Measurements from ENCODE around the gene HTT.

HTT gene

GRCh38 chr4:3286335-3287175 lies 212.1 kb downstream of the HTT start:
- H3K4me3 ChIP-seq (ENCODE audit: low read depth, low read length) = no peak overlapping the region
- TF ChIP-seq CTCF (IDR thresholded peaks at IDR 0.05; ENCODE audit: low read depth, low read length) = no peak

- TF ChIP-seq CTCF (IDR thresholded peaks at IDR 0.05; ENCODE audit: low read depth, low read length) = no peak
Observed at GRCh38 chr4:3287271-3287971, 212.9 kb downstream of the HTT start.

GRCh38 chr4:3287972-3288570 lies 213.6 kb downstream of the HTT start:
- H3K4me3 ChIP-seq (ENCODE audit: low read depth, low read length) = no peak overlapping the region
- no peak for TF ChIP-seq CTCF (IDR thresholded peaks at IDR 0.05; ENCODE audit: low read depth, low read length)

More at GRCh38 chr4:3287271-3287971, 212.9 kb downstream of the HTT start:
- no peak overlapping the region for H3K4me3 ChIP-seq (ENCODE audit: low read depth, low read length)

- no peak overlapping the region for H3K4me3 ChIP-seq (ENCODE audit: low read depth, low read length)
- TF ChIP-seq CTCF (IDR thresholded peaks at IDR 0.05; ENCODE audit: low read depth, low read length) = no peak
Observed at GRCh38 chr4:3288571-3289094, 214.2 kb downstream of the HTT start.

GRCh38 chr4:3290476-3290875 lies 216.0 kb downstream of the HTT start:
- TF ChIP-seq CTCF (IDR thresholded peaks at IDR 0.05; ENCODE audit: low read depth, low read length) = no peak
- no peak overlapping the region for H3K4me3 ChIP-seq (ENCODE audit: low read depth, low read length)

- no peak for TF ChIP-seq CTCF (IDR thresholded peaks at IDR 0.05; ENCODE audit: low read depth, low read length)
- H3K4me3 ChIP-seq (ENCODE audit: low read depth, low read length) = no peak overlapping the region
Observed at GRCh38 chr4:3290889-3291321, 216.4 kb downstream of the HTT start.

Data from WI38 (cell line).